GM23338 (cell line): Measurements from ENCODE around the gene HOXA10. TPM values are rescaled to one million over a fixed set of nuclear protein-coding genes. Genes with fewer than 3 reads are reported as not detected.

Experiments used
- ATAC-seq: fragments of 200-7000 bp; cut with Tn5 transposase; 3 replicates; pipeline ENCODE4 v1.9.1; 2020
- DNase-seq: peaks from one replicate; pipeline ENCODE4 v3.0.0-alpha.2; 2015; ENCODE audit warnings: low spot score
- H2AFZ ChIP-seq: fragments of 200-600 bp; sonication (generic); 2 replicates; pipeline ENCODE4 v1.8.0; 2016; ENCODE audit warnings: antibody characterized with exemption, mild to moderate bottlenecking, moderate library complexity
- H3F3A ChIP-seq: fragments of 200-600 bp; sonication (generic); replicated peaks from 2 replicates; pipeline ENCODE4 v1.8.0; 2017; ENCODE audit warnings: antibody characterized with exemption, mixed run types, low read depth
- H3K27ac ChIP-seq: fragments of 200-600 bp; sonication (generic); 2 replicates; pipeline ENCODE4 v1.6.1; 2016; ENCODE audit warnings: low read depth
- H3K27me3 ChIP-seq: fragments of 200-600 bp; sonication (generic); 2 replicates; pipeline ENCODE4 v1.8.0; 2016; ENCODE audit warnings: mild to moderate bottlenecking, mixed run types, moderate library complexity; ENCODE audit not compliant: insufficient read depth
- H3K36me3 ChIP-seq: fragments of 200-600 bp; sonication (generic); 2 replicates; pipeline ENCODE4 v1.8.0; 2016; ENCODE audit warnings: mild to moderate bottlenecking; ENCODE audit not compliant: insufficient read depth
- H3K4me1 ChIP-seq: fragments of 200-600 bp; sonication (generic); 2 replicates; pipeline ENCODE4 v1.8.0; 2016; ENCODE audit warnings: mild to moderate bottlenecking, moderate library complexity; ENCODE audit not compliant: insufficient read depth
- H3K4me2 ChIP-seq: fragments of 200-600 bp; sonication (generic); 2 replicates; pipeline ENCODE4 v1.7.1; 2017; ENCODE audit warnings: mixed run types
- H3K4me3 ChIP-seq: fragments of 200-600 bp; sonication (generic); 2 replicates; pipeline ENCODE4 v1.6.1; 2016; ENCODE audit warnings: mixed run types
- H3K79me2 ChIP-seq: fragments of 200-600 bp; sonication (generic); replicated peaks from 2 replicates; pipeline ENCODE4 v1.8.0; 2017; ENCODE audit warnings: mild to moderate bottlenecking; ENCODE audit not compliant: insufficient read depth
- H3K9me2 ChIP-seq: fragments of 200-600 bp; sonication (generic); 2 replicates; pipeline ENCODE4 v1.8.0; 2017; ENCODE audit not compliant: insufficient read depth
- H4K20me1 ChIP-seq: fragments of 200-600 bp; sonication (generic); replicated peaks from 2 replicates; pipeline ENCODE4 v1.8.0; 2017; ENCODE audit warnings: mild to moderate bottlenecking; ENCODE audit not compliant: insufficient read depth
- H3K27ac Mint-ChIP-seq: 2 replicates; pipeline ENCODE4 v1.8.0; 2020; ENCODE audit warnings: inconsistent platforms, mild to moderate bottlenecking, moderate library complexity, mixed read lengths
- H3K27me3 Mint-ChIP-seq: 3 replicates; pipeline ENCODE4 v1.8.0; 2022; ENCODE audit warnings: low read depth, mild to moderate bottlenecking, moderate library complexity, mixed read lengths, inconsistent platforms; ENCODE audit not compliant: insufficient read depth, poor library complexity
- H3K36me3 Mint-ChIP-seq: 3 replicates; pipeline ENCODE4 v1.8.0; 2021; ENCODE audit warnings: low read depth, mild to moderate bottlenecking, inconsistent platforms, moderate library complexity, mixed read lengths
- H3K4me1 Mint-ChIP-seq: 3 replicates; pipeline ENCODE4 v1.8.0; 2020; ENCODE audit warnings: mild to moderate bottlenecking, inconsistent platforms, mixed read lengths
- H3K4me3 Mint-ChIP-seq: 3 replicates; pipeline ENCODE4 v1.8.0; 2021; ENCODE audit warnings: moderate library complexity, mild to moderate bottlenecking, inconsistent platforms, mixed read lengths
- H3K9me3 Mint-ChIP-seq: 3 replicates; pipeline ENCODE4 v1.8.0; 2020; ENCODE audit warnings: moderate library complexity, mild to moderate bottlenecking, inconsistent platforms, mixed read lengths
- EZH2 ChIP-seq: fragments of 200-600 bp; sonication (generic); IDR thresholded peaks from one replicate; pipeline ENCODE4 v1.8.0; 2017; ENCODE audit warnings: antibody characterized with exemption, mild to moderate bottlenecking, low read depth; ENCODE audit not compliant: unreplicated experiment
- microRNA counts: library from miRNA; unstranded; fragments of <30 nt; microRNA quantifications from one replicate; lab custom pipeline; 2017
- microRNA-seq: library from miRNA; unstranded; fragments of <30 nt; microRNA quantifications from one replicate; pipeline ENCODE4, GENCODE V29; 2017
- polyA plus RNA-seq: library from polyadenylated mRNA; unstranded; fragments of >200 nt; fragmentation: Nextera tagmentation; extraction: Ambion mirVana; gene quantifications from 2 replicates; pipeline ENCODE4 v1.2.1, GENCODE V29; 2016
- small RNA-seq: library from RNA; depleted of rRNA; stranded (forward); fragments of <200 nt; gene quantifications from one replicate; pipeline ENCODE3, GENCODE V24; 2014; ENCODE audit warnings: low replicate concordance
- total RNA-seq: library from RNA; depleted of rRNA; stranded (reverse); fragments of >200 nt; shearing (Covaris generic); gene quantifications from 2 replicates; pipeline ENCODE4 v1.2.3, GENCODE V29; 2014; rRNA removed
- TF ChIP-seq, protein P1 (sequence below): fragments of 250-450 bp; sonication (Bioruptor Pico); IDR thresholded peaks from 2 replicates; pipeline ENCODE4 v1.5.0; 2020; ENCODE audit warnings: mild to moderate bottlenecking, moderate library complexity

The HOXA10 gene
- total and polyA plus RNA-seq, 2 experiments from 2014 or later: not detected

DNA sequence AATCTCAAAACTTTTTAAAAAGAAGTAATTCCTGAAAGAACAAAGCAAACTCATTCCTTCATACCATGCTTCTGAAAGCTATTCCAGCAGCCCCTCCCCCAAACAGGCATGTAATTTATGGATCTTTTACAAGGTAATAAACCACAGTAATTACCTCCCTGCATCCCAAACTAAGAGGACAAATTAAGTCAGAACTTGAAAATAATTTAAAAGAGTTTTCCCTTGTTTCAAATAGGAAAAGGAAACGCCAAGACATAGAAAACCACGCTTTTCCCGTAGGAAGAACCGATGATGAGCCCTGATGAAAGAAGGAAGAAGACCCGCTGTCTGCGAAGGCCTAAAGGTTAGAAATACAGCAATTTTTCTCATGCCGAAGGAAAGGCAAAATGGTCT lies 52.4 kb downstream of the HOXA10 start:
- no peak overlapping the region for H3K27ac ChIP-seq
- Mint-ChIP-seq H3K27ac (no peak overlapping the region), H3K9me3 (peaks cover 6% of the 10 kb centered on the region; the same call in 1 of the 3 replicates), H3K36me3 (no peaks in the 10 kb centered on the region), H3K27me3 (peaks cover 100% of the 10 kb centered on the region), H3K4me1 (peaks cover 16% of the 10 kb centered on the region), H3K4me3 (no peak overlapping the region)
- TF ChIP-seq, protein P1, sequence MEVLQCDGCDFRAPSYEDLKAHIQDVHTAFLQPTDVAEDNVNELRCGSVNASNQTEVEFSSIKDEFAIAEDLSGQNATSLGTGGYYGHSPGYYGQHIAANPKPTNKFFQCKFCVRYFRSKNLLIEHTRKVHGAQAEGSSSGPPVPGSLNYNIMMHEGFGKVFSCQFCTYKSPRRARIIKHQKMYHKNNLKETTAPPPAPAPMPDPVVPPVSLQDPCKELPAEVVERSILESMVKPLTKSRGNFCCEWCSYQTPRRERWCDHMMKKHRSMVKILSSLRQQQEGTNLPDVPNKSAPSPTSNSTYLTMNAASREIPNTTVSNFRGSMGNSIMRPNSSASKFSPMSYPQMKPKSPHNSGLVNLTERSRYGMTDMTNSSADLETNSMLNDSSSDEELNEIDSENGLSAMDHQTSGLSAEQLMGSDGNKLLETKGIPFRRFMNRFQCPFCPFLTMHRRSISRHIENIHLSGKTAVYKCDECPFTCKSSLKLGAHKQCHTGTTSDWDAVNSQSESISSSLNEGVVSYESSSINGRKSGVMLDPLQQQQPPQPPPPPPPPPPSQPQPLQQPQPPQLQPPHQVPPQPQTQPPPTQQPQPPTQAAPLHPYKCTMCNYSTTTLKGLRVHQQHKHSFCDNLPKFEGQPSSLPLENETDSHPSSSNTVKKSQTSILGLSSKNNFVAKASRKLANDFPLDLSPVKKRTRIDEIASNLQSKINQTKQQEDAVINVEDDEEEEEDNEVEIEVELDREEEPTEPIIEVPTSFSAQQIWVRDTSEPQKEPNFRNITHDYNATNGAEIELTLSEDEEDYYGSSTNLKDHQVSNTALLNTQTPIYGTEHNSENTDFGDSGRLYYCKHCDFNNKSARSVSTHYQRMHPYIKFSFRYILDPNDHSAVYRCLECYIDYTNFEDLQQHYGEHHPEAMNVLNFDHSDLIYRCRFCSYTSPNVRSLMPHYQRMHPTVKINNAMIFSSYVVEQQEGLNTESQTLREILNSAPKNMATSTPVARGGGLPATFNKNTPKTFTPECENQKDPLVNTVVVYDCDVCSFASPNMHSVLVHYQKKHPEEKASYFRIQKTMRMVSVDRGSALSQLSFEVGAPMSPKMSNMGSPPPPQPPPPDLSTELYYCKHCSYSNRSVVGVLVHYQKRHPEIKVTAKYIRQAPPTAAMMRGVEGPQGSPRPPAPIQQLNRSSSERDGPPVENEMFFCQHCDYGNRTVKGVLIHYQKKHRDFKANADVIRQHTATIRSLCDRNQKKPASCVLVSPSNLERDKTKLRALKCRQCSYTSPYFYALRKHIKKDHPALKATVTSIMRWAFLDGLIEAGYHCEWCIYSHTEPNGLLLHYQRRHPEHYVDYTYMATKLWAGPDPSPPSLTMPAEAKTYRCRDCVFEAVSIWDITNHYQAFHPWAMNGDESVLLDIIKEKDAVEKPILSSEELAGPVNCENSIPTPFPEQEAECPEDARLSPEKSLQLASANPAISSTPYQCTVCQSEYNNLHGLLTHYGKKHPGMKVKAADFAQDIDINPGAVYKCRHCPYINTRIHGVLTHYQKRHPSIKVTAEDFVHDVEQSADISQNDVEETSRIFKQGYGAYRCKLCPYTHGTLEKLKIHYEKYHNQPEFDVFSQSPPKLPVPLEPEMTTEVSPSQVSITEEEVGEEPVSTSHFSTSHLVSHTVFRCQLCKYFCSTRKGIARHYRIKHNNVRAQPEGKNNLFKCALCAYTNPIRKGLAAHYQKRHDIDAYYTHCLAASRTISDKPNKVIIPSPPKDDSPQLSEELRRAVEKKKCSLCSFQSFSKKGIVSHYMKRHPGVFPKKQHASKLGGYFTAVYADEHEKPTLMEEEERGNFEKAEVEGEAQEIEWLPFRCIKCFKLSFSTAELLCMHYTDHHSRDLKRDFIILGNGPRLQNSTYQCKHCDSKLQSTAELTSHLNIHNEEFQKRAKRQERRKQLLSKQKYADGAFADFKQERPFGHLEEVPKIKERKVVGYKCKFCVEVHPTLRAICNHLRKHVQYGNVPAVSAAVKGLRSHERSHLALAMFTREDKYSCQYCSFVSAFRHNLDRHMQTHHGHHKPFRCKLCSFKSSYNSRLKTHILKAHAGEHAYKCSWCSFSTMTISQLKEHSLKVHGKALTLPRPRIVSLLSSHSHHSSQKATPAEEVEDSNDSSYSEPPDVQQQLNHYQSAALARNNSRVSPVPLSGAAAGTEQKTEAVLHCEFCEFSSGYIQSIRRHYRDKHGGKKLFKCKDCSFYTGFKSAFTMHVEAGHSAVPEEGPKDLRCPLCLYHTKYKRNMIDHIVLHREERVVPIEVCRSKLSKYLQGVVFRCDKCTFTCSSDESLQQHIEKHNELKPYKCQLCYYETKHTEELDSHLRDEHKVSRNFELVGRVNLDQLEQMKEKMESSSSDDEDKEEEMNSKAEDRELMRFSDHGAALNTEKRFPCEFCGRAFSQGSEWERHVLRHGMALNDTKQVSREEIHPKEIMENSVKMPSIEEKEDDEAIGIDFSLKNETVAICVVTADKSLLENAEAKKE (CRISPR knock-in tag): no peak
- peak; percentile 90 for TF ChIP-seq EZH2
- peaks cover 24% of the 10 kb centered on the region for H3K4me1 ChIP-seq
- H2AFZ ChIP-seq: no peak overlapping the region
- peaks cover 100% of the 10 kb centered on the region for H3K27me3 ChIP-seq
- H3K79me2 ChIP-seq: no peaks in the 10 kb centered on the region
- DNase-seq (no peak), ATAC-seq (no peak)
- H3K4me2 ChIP-seq: no peak overlapping the region; the same call in 1 of the 2 replicates
- no peaks in the 10 kb centered on the region for H3K9me2 ChIP-seq
- H3F3A ChIP-seq: peaks cover 49% of the 10 kb centered on the region
- H3K4me3 ChIP-seq: no peak overlapping the region
- peaks cover 65% of the 10 kb centered on the region for H4K20me1 ChIP-seq
- no peaks in the 10 kb centered on the region for H3K36me3 ChIP-seq

MicroRNAs within 50 kb of the gene (microRNA counts, 767-probe panel; counts per million panel counts)
- microRNA hsa-miR-196b-5p (lab: Ali Mortazavi, UCI): not detected

Small RNA genes within 50 kb of the gene (microRNA-seq; reads per million reads assigned to microRNA genes)
- gene MIR196B: 2.7 reads per million, percentile 8 among the genes with 10 or more reads in this experiment

Small RNA genes within 50 kb of the gene (small RNA-seq; reads per million reads assigned to genes)
- gene AC004080.5 (not detected), gene RF02140 (not detected), gene RF02141 (not detected)

Other genes with a start within 250 kb of the HOXA10 start
- gene HOXA1, start 78.3 kb downstream of the HOXA10 start, total RNA-seq: not detected in 2 replicates
- not detected in 2 replicates for gene HOXA1, start 78.3 kb downstream of the HOXA10 start, polyA plus RNA-seq
- not detected in 2 replicates for gene HOXA2, start 71.6 kb downstream of the HOXA10 start, total RNA-seq
- not detected in 2 replicates for gene HOXA2, start 71.6 kb downstream of the HOXA10 start, polyA plus RNA-seq
- gene HOXA4, start 43.6 kb downstream of the HOXA10 start, total RNA-seq: not detected in 2 replicates
- not detected in 2 replicates for gene HOXA4, start 43.6 kb downstream of the HOXA10 start, polyA plus RNA-seq
- not detected in 2 replicates for gene HOXA5, start 30.6 kb downstream of the HOXA10 start, total RNA-seq
- gene HOXA5, start 30.6 kb downstream of the HOXA10 start, polyA plus RNA-seq: not detected in 2 replicates
- not detected in 2 replicates for gene HOXA6, start 26.5 kb downstream of the HOXA10 start, total RNA-seq
- gene HOXA6, start 26.5 kb downstream of the HOXA10 start, polyA plus RNA-seq: not detected in 2 replicates
- not detected in 2 replicates for gene HOXA3, start 21.7 kb downstream of the HOXA10 start, total RNA-seq
- not detected in 2 replicates for gene HOXA3, start 21.7 kb downstream of the HOXA10 start, polyA plus RNA-seq
- gene HOXA7, start 17.6 kb downstream of the HOXA10 start, total RNA-seq: not detected in 2 replicates
- 0.24 TPM in 1 of 2 replicates, not detected in the other for gene HOXA7, start 17.6 kb downstream of the HOXA10 start, polyA plus RNA-seq
- not detected in 2 replicates for gene HOXA9, start 8.8 kb downstream of the HOXA10 start, total RNA-seq
- gene HOXA9, start 8.8 kb downstream of the HOXA10 start, polyA plus RNA-seq: not detected in 2 replicates
- gene HOXA11, start 10.9 kb upstream of the HOXA10 start, total RNA-seq: not detected in 2 replicates
- gene HOXA11, start 10.9 kb upstream of the HOXA10 start, polyA plus RNA-seq: not detected in 2 replicates
- not detected in 2 replicates for gene HOXA13, start 25.8 kb upstream of the HOXA10 start, total RNA-seq
- not detected in 2 replicates for gene HOXA13, start 25.8 kb upstream of the HOXA10 start, polyA plus RNA-seq
- not detected in 2 replicates for gene EVX1, start 68.5 kb upstream of the HOXA10 start, total RNA-seq
- not detected in 2 replicates for gene EVX1, start 68.5 kb upstream of the HOXA10 start, polyA plus RNA-seq